Mucosa of descending colon (tissue), 3 donors: ENCODE data around the gene GABRB1. TPM values are rescaled to one million over a fixed set of nuclear protein-coding genes. Genes with fewer than 3 reads are reported as not detected.

ENCODE experiments used
- ATAC-seq: fragments of 200-7000 bp; cut with Tn5 transposase; one replicate; pipeline ENCODE4 v1.9.1; 2020; ENCODE audit warnings: mild to moderate bottlenecking, moderate library complexity
- DNase-seq, 3 donors: peaks; one replicate each; pipeline ENCODE4 v3.0.0-alpha.2; 2020
- H3K36me3 ChIP-seq: fragments of 200-600 bp; one replicate; pipeline ENCODE4 v1.8.0; 2021; ENCODE audit warnings: low read depth, mild to moderate bottlenecking
- H3K4me1 ChIP-seq: fragments of 200-600 bp; one replicate; pipeline ENCODE4 v1.8.0; 2021; ENCODE audit warnings: low read depth, mild to moderate bottlenecking
- H3K4me3 ChIP-seq: fragments of 200-600 bp; one replicate; pipeline ENCODE4 v1.8.0; 2021; ENCODE audit warnings: mild to moderate bottlenecking
- H3K9me3 ChIP-seq: fragments of 200-600 bp; one replicate; pipeline ENCODE4 v1.8.0; 2021; ENCODE audit warnings: mild to moderate bottlenecking
- intact Hi-C, 2 donors: fragments of 100-400 bp; cut with DNase I in 1 of 2; cut with micrococcal nuclease in 1 of 2; formaldehyde crosslinking; loops; one replicate each; pipeline versions ENCODE4 v1.11.0 to v1.11.1; 2022; cut with DNase I, micrococcal nuclease
- total RNA-seq, 3 donors: library from RNA; stranded (reverse); fragmentation: NEBNext Ultra II Directional in 2 of 3; extraction: Animal tissue kit (Norgen Biotek cat#: 25700) in 2 of 3; gene quantifications; one replicate each; pipeline versions ENCODE4 v1.2.1 to v1.2.4, GENCODE V29; 2021 to 2023
- TF ChIP-seq, protein P1 (sequence below): fragments of 200-600 bp; IDR thresholded peaks from one replicate; pipeline ENCODE4 v1.8.0; 2022; ENCODE audit warnings: antibody characterized with exemption, mild to moderate bottlenecking
- donor health status: DM: no; HTN: no; CAD: no; lungs with moderate emphysema.
- donor health status: DM: no; HTN: no; CAD: no.
- donor health status: DM: no; HTN: yes; CAD: no.

GABRB1 gene
- total RNA-seq, 3 donors from 2014 or later = 0.55 to 0.84 (median 0.82) TPM

DNA sequence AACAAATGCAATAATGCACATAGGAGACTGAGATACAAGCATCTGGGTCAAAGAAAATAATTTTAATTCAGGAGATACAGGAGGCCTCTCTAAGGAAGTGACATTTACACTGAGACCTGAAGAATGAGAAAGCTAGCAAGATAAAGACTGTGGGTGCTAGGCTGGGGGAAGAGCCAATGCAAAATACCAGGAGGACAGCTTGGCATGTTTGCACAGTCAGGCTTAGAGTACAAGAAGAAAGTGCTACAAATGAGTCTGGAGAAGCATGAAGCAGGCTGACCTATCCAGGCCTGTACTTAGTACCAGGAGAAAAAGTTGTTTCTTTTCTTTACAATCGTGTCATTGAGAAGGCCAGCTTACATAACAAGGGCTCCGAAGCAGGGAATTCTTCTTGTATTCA is 56.9 kb downstream of the GABRB1 start:
- no peaks in the 10 kb centered on the region for H3K9me3 ChIP-seq
- H3K36me3 ChIP-seq = no peaks in the 10 kb centered on the region
- H3K4me3 ChIP-seq = no peak overlapping the region
- intact Hi-C loops = no loop called here
- TF ChIP-seq, protein P1, sequence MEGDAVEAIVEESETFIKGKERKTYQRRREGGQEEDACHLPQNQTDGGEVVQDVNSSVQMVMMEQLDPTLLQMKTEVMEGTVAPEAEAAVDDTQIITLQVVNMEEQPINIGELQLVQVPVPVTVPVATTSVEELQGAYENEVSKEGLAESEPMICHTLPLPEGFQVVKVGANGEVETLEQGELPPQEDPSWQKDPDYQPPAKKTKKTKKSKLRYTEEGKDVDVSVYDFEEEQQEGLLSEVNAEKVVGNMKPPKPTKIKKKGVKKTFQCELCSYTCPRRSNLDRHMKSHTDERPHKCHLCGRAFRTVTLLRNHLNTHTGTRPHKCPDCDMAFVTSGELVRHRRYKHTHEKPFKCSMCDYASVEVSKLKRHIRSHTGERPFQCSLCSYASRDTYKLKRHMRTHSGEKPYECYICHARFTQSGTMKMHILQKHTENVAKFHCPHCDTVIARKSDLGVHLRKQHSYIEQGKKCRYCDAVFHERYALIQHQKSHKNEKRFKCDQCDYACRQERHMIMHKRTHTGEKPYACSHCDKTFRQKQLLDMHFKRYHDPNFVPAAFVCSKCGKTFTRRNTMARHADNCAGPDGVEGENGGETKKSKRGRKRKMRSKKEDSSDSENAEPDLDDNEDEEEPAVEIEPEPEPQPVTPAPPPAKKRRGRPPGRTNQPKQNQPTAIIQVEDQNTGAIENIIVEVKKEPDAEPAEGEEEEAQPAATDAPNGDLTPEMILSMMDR = no peak
- DNase-seq (no peak), ATAC-seq (no peak)
- H3K4me1 ChIP-seq = no peaks in the 10 kb centered on the region

DNA sequence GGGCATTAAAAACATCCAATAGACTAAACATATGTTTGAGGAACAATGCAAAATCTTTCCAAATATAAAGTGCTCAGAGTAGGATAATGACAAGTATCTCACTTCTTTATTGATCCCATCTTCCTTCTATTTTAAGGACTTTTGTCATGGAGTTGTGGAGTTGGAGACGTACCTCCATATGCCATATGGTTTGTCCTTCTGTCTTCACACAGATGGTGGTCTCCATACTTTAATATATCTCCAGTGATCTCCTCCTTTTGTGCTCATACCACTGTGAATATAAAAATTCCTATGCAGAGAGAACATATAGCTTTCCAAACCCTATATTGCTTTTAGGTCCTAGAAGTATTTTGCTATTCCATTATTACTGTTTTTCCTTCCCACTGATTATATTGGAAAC is 64.5 kb downstream of the GABRB1 start:
- TF ChIP-seq, protein P1 = no peak
- ATAC-seq (no peak), DNase-seq (no peak)
- Histone ChIP-seq H3K9me3 (no peaks in the 10 kb centered on the region), H3K4me1 (no peaks in the 10 kb centered on the region), H3K4me3 (no peak overlapping the region), H3K36me3 (no peaks in the 10 kb centered on the region)
- intact Hi-C loops = no loop called here

DNA sequence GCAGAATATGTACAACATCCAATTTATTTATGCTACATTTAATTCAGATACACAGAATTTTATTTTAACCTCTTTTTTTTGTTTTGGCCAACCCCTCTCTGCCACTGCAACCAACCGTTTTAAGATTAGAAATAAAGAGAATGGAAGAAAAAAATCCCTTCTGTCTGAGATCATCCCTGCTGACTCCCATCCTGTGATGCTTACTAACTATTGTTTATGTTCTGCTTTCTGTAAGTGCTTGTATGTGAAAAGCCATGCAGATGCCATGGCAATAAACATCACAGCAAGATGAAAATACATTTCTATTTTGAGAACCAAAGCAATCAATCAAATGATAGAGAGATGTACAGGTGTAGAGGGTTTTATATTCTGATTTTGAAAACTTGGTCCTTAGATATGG is 70.1 kb downstream of the GABRB1 start:
- no peak for DNase-seq
- intact Hi-C loops = no loop called here
- Histone ChIP-seq H3K4me3 (no peak overlapping the region), H3K9me3 (no peaks in the 10 kb centered on the region), H3K4me1 (no peaks in the 10 kb centered on the region), H3K36me3 (no peaks in the 10 kb centered on the region)
- ATAC-seq = no peak
- TF ChIP-seq, protein P1 = no peak

DNA sequence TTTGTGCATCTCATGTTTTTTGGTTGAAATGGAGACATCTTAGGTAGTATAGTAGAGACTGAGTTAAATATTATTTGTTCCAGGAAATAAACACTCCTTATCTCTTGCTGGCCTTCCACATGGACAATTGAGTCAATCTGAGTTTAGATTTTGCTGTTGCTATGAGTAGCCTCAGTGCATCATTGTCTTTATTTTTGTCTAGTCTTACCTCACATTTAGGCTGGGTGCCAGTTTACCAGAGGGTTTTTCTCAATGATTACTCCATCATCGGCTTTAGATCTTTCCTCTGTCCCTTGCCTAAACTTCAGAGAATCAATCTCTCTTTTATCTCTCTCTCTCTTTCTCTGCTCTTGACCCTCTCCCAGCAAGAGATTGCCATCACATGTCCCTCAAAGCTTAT is 73.6 kb downstream of the GABRB1 start:
- Histone ChIP-seq H3K4me1 (no peaks in the 10 kb centered on the region), H3K4me3 (no peak overlapping the region), H3K36me3 (no peaks in the 10 kb centered on the region), H3K9me3 (no peaks in the 10 kb centered on the region)
- intact Hi-C loops = no loop called here
- TF ChIP-seq, protein P1 = no peak
- DNase-seq (no peak), ATAC-seq (no peak)

DNA sequence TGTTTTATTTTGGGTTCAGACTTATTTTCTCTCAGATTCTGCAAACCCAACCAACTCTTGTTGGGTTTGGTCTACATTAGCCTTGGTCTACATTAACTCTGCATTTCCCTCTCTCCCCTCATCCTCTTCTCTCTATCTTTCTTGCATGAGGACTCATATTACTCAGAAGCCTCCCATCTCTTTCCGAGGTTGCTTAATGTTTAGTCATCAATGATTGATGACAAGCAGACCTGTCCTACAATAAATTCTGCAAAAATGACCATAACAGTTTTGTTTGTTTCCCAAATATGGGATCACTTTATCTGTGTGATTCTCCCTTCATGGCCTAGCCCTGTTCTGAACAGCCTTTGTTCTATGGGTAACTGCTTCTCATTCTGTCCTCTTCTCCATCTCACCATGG is 75.2 kb downstream of the GABRB1 start:
- intact Hi-C loops = no loop called here
- Histone ChIP-seq H3K9me3 (no peaks in the 10 kb centered on the region), H3K4me1 (no peaks in the 10 kb centered on the region), H3K4me3 (no peak overlapping the region), H3K36me3 (no peaks in the 10 kb centered on the region)
- TF ChIP-seq, protein P1 = no peak
- DNase-seq = no peak
- ATAC-seq = no peak

DNA sequence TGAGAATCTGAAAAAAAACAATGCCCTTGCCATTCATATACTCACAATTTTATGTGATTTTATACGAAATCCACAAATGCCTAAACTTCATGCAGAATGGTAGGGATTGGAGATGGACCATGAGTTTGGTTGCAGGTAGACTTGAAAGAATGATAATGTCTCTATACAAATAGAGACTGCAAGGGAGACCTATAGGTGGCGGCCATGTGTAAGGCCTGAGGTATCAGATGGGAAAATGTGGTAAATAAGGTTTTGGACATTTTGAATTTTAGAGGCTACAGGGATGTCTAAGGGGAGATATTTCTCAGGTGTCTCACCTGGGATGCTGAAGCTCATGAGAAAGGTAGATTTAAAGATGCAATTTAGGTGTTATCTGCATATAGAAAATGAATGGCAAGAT is 78.0 kb downstream of the GABRB1 start:
- TF ChIP-seq, protein P1 = no peak
- intact Hi-C loops = no loop called here
- no peaks in the 10 kb centered on the region for H3K9me3 ChIP-seq
- no peak overlapping the region for H3K4me3 ChIP-seq
- ATAC-seq (no peak), DNase-seq (no peak)
- H3K4me1 ChIP-seq = no peaks in the 10 kb centered on the region
- no peaks in the 10 kb centered on the region for H3K36me3 ChIP-seq
